Thyroid gland (tissue), 4 donors: ENCODE data around the gene TRAPPC1.

ENCODE experiments used
- CTCF ChIP-seq, 6 experiments: fragments of 200-600 bp in 3 of 6; fragments of 450-650 bp in 3 of 6; sonication (generic) in 3 of 6; IDR thresholded peaks; one replicate each; pipeline ENCODE4 v1.5.1; 2016 to 2019; ENCODE audit warnings: antibody characterized with exemption in 6 of 6, mild to moderate bottlenecking in 2 of 6, inconsistent platforms in 1 of 6, moderate library complexity in 1 of 6
- POLR2A ChIP-seq, 2 donors: fragments of 450-650 bp; IDR thresholded peaks; one replicate each; pipeline ENCODE4 v1.6.1; 2017; ENCODE audit warnings: antibody characterized with exemption in 2 of 2, mild to moderate bottlenecking in 2 of 2, moderate library complexity in 1 of 2

GRCh38 chr17:7883781-7884386, 47.9 kb downstream of the TRAPPC1 start:
- TF ChIP-seq CTCF (IDR thresholded peaks at IDR 0.05) (no peak), POLR2A (IDR thresholded peaks at IDR 0.05) (no peak)
